HG02759 (cell line): Measurements from ENCODE around the gene THSD7B.

Source experiments
- ATAC-seq: cut with Tn5 transposase; IDR thresholded peaks from one replicate; pipeline ENCODE4 v1.9.1; 2021; ENCODE audit warnings: mild to moderate bottlenecking, moderate library complexity; ENCODE audit not compliant: unreplicated experiment

The THSD7B gene

DNA sequence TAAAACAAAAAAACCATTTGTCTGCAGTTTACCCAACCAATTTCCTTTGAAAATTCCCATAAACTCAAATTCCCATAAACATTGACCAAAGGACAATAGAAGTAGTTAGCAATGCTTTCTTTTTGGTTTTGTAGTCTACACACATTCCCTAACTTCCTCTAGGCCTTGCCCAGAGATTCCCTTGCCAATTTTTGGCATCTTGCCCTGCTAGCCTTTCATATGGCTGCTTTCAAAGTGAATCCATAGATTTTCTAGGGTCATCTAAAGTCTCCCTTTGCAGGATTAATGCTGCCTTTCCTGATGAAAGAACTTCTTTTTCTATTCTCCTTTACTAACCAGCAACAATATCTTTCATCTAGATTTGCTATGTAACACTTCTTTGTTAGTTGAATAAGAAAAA, 33.4 kb downstream of the THSD7B start:
- ATAC-seq: no peak

DNA sequence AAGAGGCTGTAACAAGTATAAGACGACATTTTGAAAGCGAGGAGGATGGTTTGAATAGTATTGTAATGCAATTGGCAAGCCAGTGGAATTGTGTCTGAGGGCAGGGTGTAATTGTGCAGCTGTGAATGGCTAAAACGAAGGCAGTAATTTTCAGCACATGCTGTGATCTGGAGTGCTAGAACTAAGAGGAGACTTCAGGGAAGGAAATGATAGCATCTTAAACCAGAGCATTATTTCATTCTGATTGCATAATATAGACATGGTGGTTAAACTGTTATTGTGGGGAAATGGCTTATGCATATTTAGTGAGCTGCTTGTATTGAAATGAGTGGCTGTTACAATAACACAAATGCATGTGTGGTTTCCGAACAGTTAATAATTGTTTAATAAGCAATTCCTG, 36.3 kb downstream of the THSD7B start:
- no peak for ATAC-seq

DNA sequence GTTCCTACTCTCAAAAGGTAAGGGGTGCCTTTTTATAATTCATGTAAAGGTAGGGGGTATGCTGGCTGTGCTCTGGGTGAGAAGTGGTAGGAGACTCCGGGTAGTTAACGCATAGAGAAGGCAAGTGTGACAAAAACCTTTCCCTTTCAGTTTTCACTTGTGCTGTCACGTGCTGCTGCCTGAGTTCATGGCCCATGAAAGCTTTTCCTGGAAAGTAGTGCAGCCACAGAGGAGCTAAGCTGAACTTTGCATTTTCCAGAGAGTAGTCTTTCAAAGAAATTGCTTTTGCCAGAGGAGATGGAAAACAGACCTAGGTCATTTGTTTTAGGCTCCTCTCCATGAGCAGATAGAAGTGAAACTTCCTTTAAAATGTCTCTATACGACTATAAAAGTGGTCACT, 44.7 kb downstream of the THSD7B start:
- no peak for ATAC-seq

DNA sequence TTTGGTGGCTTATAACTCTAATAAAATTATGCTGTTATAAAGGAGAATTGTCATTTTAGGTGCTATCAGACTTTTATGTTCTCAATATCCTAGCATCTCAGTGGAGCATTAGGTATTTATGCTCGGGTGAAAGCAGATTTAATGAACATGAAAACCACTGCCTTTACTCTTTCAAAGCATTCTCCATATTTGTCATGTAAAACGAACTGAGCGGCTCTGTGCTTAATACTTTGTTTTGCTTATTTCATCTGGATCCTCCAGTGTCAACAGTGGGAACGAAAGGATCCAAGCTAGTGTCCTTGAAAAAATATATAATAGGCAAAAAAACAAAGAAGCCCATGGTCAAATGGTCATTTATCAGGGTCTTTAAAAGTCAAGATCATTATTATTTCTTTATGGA, 53.5 kb downstream of the THSD7B start:
- no peak for ATAC-seq

DNA sequence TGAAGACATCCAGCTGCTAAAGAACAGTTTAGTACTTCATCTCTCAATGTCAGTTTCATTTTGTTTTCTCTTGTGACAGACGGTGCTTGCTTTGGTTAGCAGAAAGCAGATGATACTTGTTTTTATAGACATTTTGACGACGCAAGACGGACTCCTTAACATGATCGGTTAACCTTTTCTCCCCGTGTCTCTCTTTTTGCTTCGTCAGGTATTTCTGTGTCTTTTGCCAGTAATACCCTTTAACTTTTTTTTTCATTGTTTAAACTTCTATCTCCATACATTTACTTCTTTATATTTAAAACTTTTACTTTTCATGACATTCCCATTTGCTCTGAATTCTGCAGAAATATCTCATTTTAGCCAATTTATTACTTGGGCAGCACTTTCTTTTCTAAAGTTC, 57.9 kb downstream of the THSD7B start:
- ATAC-seq: no peak

DNA sequence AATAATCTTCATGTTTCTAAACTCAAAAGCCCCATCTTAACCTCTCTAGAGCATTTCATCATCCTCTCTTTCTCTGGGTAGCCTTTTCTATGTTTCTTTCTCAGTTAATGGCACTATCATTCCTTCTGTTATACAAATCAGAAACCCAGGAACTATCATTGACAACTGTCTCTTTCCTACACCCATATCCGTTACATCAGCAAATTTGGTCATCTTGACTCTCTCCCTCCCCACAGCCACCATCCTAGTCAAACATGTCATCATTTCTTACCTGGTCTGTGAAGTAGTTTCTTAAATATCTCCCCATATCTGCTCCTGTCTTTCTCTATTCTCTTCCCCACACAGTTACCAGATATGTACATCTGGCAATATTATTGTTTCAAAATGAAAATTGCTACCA, 62.8 kb downstream of the THSD7B start:
- no peak for ATAC-seq

DNA sequence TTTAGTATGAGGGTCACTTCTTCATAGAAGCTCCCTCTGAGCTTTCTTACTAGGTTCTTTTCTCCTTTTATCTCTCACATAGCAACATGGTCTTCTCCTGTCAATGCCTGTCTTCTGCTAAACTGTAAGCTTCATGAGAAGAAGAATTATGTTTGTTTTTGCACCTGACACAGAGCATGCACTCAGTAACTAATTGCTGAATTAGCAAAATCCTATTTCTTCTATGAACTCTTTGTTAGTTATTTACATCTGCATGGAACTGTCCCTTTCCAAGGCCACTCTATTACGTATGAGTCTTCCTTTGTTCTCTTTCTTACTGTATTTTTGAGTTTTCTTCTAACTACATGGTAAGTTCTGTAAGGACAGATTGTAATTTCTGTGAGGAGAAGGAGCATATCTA, 63.4 kb downstream of the THSD7B start:
- no peak for ATAC-seq

DNA sequence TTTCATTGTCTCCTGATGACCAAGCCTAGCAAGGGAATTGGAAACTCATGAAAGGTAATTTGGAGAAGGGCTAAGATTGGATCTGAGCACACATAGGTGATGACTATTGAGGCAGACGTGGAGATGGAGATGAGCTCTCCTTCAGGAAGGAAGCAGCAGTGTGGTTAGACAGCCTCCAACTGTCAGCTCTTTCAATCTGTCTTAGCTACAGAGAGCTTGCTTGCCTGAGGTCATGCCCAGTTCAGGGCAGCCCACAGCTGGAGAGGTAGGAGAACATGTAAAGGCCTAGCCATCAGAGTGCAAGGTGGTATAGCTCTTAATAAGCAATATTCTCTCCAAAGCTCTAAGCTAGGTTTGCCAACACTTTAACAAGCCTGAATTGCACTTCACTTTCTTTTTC, 79.2 kb downstream of the THSD7B start:
- no peak for ATAC-seq

DNA sequence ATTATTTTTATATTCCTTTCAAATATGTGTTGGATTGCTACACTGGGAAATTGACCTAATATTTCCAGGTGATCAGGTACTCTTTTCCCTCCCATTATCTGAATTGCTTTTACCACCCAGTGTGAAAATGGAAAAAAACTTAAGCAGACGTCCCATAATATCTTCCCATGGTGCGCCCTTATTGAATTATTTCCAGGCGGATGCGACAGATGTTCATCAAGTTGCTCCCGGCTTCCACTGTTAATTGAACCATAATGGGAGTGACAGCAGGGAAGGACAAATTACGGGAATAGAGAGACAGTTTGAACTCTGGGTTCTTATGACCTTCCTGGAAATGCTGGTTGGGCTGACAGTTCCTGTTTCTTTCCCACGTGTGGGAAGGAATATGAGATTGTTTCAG, 93.3 kb downstream of the THSD7B start:
- no peak for ATAC-seq

DNA sequence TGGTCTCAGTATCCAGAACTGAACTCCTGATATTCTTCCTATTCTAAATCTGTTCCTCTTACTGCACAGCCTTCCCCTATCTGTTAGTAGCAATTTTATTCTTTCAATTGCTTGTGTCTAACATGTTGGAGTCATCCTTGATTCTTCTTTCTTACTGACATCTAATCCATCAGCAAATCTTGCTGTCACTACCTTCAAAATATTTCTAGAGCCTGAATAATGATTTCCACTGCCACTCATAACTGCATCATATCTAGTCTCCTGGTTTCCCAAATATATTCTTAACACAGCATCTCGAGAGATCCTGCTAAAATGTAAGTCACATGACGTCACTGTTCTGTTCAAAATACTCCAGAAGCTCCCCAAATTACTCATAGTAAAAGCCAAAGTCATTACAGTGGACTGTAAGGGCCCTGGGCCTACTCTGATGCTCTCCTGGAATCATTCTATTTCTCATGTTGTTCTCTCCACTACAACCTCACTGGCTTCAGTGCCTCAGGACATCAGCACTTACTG, 95.2 kb downstream of the THSD7B start:
- ATAC-seq: no peak

DNA sequence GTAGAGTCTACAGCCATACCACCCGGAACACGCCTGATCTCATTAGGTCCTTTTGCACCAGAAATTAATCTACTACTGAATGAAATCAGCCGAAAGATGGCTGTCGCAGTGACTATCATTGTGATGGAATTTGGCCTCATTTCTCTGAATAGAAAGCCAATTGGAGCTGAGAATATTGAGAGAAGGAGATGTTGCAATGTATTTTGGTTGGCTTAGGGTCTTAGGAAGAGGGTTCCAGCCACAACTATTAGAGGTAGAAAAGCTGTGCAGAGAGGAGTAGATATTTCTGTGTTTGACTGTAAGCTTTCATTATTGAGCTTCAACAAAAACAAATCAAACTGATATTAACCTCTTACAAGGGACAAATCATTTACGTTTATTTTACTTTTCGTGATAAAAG, 98.1 kb downstream of the THSD7B start:
- ATAC-seq: no peak

DNA sequence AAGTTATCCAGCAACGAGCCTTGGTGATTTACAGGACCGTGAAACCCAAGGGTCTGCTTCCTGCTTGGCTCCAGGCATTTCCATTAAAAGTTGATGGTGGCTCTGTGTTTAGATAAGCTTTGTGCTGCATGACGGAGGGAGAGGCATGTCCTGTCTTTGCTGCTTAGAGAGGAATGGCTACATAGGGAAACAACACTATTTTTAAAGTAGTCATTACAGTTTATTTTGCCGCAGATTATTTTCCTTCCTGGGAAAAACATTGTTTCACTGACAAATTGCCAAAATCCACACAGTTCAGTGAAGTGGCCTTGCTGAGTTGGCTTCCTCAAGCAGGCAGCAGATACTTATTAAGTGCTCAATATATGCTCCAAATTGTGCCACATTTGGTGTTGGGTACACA, 98.5 kb downstream of the THSD7B start:
- no peak for ATAC-seq

DNA sequence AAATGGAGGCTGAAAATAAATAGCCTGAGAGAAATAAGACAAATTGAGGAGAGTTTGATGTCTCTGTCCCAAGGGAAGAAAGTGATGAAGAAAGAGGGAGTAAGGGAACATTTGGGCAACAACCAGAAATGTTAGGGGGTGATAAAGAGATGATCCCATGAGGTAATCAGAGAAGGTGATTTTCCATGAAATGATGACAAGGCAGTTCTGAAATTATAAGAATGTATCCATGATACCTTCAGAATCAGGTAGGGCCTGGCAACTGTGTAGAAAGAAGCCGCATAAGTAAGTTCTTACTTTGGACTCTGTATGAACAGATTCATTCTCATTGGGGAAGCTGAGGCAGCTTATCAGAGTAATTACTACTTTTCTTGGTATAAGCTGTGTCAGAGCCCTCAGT, 106.1 kb downstream of the THSD7B start:
- no peak for ATAC-seq

DNA sequence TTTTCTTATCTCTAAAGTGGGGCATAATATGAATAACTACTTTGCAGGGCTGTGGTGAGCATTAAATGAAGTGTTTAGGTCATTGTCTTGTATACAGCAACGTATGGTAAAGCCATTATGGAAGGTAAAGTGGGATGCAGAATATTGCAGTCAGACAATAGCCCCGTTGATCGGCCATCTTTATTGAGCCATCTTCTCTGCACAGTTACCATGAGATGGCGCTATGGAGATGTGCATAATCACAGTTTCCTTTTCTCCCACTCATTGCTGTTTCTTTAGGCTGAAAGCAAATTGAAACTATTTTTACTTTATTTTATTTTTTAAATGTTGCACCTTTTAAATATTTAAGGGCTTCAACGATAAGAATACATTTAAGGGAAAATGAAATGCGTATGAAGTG, 108.9 kb downstream of the THSD7B start:
- ATAC-seq: no peak

DNA sequence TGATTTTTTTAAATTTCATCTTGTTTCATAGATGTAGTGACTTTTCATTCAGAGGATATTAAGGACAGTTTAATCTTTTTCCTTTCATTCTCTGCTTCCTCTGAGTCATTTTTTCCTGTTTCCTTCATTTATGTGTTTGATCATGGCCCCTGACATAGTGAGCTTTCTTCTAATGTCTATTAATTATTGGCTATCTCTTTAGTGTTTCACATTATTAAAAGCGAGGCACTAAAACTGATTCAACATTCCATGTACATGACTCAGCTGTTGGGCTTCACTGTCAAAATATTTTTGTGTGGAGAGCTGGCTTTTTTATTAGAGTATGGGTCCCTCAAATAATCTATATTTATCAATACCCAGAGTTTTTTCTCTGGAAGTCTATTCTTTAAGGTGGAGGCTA, 125.8 kb downstream of the THSD7B start:
- ATAC-seq: no peak

DNA sequence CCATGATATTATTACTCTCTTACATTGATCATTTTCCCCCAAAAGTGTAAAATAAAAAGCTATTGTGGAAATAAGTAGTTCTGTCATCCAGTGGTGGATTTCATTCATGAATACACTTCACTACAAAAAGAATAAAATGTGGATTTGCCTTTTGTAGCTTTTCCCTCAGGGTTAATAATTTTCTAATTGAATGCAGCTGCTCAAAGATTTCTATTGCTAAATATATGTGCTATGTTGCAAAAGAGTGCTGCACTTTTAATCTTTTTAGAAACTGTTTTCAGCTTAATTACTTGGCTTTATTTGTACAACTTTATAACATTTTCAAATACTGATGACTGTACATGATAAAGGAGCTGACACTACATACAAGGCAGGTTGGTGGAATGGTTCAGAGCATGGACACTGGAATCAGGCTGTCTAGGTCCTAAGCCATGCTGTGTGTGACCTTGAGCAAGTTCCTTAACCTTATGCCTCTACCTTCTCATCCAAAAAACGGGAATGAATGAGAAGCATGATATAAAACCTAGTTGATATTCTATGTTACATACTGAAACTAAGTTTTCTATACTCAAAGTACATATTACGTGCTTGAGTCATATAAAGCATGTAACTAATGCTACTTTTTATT, 128.8 kb downstream of the THSD7B start:
- ATAC-seq: no peak

DNA sequence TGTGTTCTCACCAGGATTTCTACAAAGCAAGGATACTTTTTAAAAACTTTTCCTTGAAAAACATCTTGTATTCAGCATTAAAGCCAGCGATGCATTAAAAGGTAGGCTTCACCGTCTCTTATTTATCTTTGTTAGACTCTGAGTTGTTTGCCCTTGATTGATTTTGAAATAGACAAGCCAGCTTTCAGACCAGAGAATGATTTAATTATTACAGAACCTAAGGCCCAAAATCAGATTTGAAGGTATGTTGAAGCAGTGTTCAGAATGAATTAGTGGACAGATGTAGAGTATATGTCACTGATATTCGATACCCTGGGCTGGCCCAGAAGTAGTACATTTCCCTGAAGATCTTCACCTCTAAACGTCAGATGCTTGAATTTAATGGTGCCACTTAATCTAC, 136.4 kb downstream of the THSD7B start:
- no peak for ATAC-seq

DNA sequence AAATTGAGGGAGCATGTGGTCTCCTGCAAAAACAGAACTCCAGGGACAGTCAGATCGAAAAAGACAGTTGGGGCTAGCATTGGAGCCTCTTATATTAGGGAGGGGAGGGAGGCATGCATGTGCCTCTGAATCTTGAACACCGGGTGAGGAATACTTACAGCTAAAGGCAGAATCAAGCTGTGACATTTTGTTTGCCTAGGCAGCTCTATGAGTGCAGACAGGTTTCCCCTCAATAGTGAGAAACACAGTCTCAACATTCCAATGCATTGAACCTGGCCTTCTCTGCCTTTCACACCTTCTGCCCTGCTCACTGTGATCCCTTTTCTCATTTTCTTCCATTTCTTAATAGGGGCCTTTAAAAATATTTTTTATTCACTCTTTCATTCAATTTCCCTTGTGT, 140.4 kb downstream of the THSD7B start:
- no peak for ATAC-seq

DNA sequence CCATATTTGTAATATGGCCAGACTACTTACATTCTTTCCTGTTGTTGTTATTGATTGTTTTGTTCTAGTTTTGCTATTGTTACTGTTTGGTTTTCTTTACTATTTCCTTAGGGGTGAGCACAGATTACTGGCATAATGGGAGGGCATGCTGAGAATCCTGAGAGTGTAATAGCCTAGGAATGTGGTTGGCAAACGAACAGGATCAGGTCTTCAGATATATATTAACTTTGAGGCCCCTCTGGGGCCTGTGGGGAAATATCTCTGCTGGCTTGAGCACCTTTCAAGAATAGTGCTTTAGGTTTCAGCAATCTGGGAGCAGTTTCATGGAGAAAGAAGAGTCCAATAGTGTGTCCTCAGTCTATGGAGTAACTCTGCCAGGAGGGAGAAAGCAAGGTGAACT, 144.4 kb downstream of the THSD7B start:
- ATAC-seq: no peak

DNA sequence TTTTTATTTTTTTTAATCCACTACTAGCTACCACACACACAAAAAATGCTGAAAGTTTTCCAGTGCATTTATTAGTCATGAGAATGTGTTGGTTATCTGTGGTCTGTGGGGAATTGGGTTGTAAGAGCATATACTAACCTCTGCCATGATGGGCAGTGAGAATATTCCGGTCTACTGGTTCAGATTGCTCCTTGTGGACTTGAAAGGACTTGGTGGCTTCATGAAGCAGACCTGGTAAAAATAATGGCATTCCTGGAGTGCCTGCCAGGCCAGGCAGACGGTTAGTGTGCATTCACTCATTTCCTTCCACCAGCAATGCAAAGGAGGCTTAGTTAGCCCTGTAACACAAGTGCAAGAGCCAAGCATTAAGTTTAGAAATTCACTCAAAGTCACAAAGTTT, 150.8 kb downstream of the THSD7B start:
- no peak for ATAC-seq

DNA sequence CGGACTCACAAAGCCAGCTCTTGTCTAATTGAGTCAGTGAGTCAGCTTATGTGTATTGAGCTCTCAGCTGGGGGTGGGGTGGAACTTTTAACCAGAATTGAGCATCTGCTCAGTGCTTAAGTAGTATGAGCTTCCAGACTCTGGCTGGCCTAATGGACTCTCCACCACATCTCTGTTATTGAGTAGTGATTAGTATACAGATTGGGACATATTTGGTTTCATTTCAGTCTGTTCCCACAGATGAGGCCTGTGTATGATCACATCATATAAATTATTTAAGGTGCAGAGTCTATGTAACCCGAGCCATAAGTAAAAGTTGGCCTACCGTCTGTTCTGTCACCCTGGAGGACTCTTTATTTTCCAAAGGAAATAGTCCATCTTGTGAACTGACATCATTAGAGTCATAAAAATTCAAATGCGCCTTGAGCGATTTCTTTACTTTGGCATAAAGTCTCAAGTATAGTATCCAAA, 152.1 kb downstream of the THSD7B start:
- ATAC-seq: no peak

DNA sequence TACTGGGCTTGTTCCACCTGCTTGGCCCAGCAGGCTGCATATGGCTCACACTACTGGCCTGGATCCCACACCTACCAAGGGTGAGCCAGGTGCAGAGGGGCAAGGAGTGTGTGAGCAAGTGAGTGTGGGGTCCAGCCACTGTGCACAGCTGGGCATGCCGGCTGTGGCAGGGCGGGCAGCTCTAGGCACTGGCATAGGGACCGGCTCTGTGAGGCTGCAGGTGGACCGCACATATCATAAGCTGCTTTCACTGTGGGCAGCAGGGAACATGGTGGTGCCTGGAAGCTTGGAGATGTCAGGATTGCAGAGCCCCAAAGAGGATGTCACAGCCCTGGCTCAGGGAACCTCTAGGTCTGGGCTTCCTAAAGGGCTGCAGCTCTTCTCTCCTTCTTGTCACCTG, 154.3 kb downstream of the THSD7B start:
- no peak for ATAC-seq

DNA sequence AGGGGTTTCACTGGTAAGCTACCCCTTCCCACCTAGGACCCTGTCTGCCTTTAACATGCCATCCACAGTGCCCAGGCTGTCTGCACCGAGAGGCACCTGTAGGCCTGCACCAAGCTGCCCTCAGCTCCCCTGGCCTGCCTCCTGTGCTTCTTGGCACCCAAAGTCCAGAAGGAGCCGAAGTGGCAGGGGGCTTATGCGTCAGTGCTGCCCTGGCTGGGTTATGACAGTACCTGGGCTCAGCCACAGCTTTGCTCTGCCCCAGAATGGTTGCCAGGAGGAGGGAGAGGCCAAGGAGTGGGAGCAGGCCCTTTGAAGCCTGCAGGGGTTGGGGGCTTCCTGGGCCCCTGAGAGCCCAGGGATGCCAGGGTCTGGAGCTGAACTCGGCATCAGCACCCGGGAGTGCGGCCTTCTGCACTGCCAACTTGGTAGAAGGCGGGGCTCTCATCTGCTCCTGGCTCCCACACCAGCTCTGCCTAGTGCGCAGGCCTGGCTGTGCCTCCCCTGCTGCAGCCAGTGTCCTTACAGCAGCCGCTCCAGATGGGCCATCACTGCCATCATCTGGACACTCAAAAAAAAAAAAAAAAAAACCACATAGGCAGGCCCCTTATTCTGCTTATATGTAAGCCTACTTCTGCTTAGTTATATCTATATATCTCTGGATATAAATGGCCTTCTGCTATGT, 155.4 kb downstream of the THSD7B start:
- no peak for ATAC-seq
